Naive B cell (primary cell): ENCODE results near the gene CTSF. TPM values are rescaled to one million over a fixed set of nuclear protein-coding genes. Genes with fewer than 3 reads are reported as not detected.

Source experiments
- ATAC-seq, 2 donors: fragments of 150-1000 bp; cut with Tn5 transposase; 2 replicates each; pipeline ENCODE4 v1.10.0; 2021; ENCODE audit warnings: low read depth in 2 of 2, mild to moderate bottlenecking in 2 of 2, moderate library complexity in 2 of 2
- DNase-seq: peaks from one replicate; pipeline ENCODE4 v3.0.0; 2022
- H3K27ac Mint-ChIP-seq, 6 donors: one replicate each; pipeline ENCODE4 v1.8.0; 2020 to 2022; ENCODE audit warnings: mild to moderate bottlenecking in 6 of 6, mixed read lengths in 6 of 6, moderate library complexity in 5 of 6, inconsistent platforms in 2 of 6
- H3K27me3 Mint-ChIP-seq, 3 donors: one replicate each; pipeline ENCODE4 v1.8.0; 2021 to 2022; ENCODE audit warnings: mixed read lengths in 3 of 3, mild to moderate bottlenecking in 1 of 3
- H3K36me3 Mint-ChIP-seq, 2 donors: one replicate each; pipeline ENCODE4 v1.8.0; 2020 to 2022; ENCODE audit warnings: mixed read lengths in 2 of 2, inconsistent platforms in 1 of 2, mild to moderate bottlenecking in 1 of 2
- H3K4me1 Mint-ChIP-seq, 3 donors: one replicate each; pipeline ENCODE4 v1.8.0; 2020 to 2022; ENCODE audit warnings: mixed read lengths in 3 of 3, inconsistent platforms in 1 of 3, mild to moderate bottlenecking in 1 of 3, moderate library complexity in 1 of 3
- H3K4me3 Mint-ChIP-seq, 8 donors: one replicate each; pipeline ENCODE4 v1.8.0; 2020 to 2022; ENCODE audit warnings: mild to moderate bottlenecking in 8 of 8, mixed read lengths in 8 of 8, moderate library complexity in 8 of 8, inconsistent platforms in 2 of 8
- H3K9me3 Mint-ChIP-seq, 7 donors: one replicate each; pipeline ENCODE4 v1.8.0; 2020 to 2022; ENCODE audit warnings: mixed read lengths in 7 of 7, mild to moderate bottlenecking in 5 of 7, inconsistent platforms in 2 of 7, moderate library complexity in 1 of 7
- polyA plus RNA-seq, 6 donors: library from polyadenylated mRNA; unstranded; fragments of 300-500 nt; fragmentation: Illumina TruSeq; gene quantifications; one replicate each; pipeline ENCODE4 v1.2.3, GENCODE V29; 2021; ENCODE audit warnings: low read depth in 6 of 6

CTSF gene
- polyA plus RNA-seq, 6 donors from 2014 or later, result 5.0 to 14.3 (median 11.4) TPM

- Mint-ChIP-seq H3K4me1 (peaks cover 0 to 12% (median 6%) of the 10 kb centered on the region in 3 donors), H3K36me3 (peaks cover 0 to 13% of the 10 kb centered on the region in 2 donors), H3K4me3 (no peak overlapping the region), H3K27me3 (no peaks in the 10 kb centered on the region), H3K9me3 (no peaks in the 10 kb centered on the region), H3K27ac (peak overlapping the region in 1 of 6 donors; percentile 30)
- no peak for ATAC-seq
- no peak for DNase-seq
These were observed 37.3 kb downstream of the CTSF start for GRCh38 chr11:66530927-66531709.

GRCh38 chr11:66529655-66530054, 38.8 kb downstream of the CTSF start:
- DNase-seq (no peak), ATAC-seq (no peak)
- Mint-ChIP-seq H3K9me3 (no peaks in the 10 kb centered on the region), H3K27ac (no peak overlapping the region), H3K4me1 (peaks cover 0 to 12% (median 6%) of the 10 kb centered on the region in 3 donors), H3K36me3 (peaks cover 0 to 8% of the 10 kb centered on the region in 2 donors), H3K4me3 (no peak overlapping the region), H3K27me3 (no peaks in the 10 kb centered on the region)

DNA sequence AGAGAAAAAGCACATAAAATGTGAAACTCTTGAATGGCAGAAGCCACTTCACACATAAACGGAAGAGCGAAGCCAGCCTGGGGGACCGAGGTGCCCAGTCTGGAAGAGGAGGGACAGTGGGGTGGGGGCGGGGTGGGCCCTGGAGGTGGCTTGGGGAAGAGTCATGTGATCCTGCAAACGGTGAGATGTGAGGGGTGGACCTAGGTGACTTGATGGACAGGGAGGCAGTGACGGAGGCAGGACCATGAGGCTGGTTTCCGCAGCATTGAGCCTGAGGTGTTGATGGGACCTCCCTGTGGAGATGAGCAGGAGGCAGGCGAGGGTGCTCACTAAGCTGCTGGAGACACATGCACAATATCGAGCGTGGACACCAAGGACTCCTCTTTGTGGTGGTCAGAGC, 39.3 kb downstream of the CTSF start:
- H3K27ac Mint-ChIP-seq, result peak overlapping the region in 1 of 6 donors; percentile 57
- no peak for DNase-seq

GRCh38 chr11:66524304-66525040, 43.9 kb downstream of the CTSF start:
- Mint-ChIP-seq H3K4me3 (no peak overlapping the region), H3K36me3 (peaks cover 10 to 22% of the 10 kb centered on the region in 2 donors), H3K4me1 (peaks cover 0 to 4% (median 2%) of the 10 kb centered on the region in 3 donors), H3K27ac (no peak overlapping the region), H3K9me3 (no peaks in the 10 kb centered on the region), H3K27me3 (no peaks in the 10 kb centered on the region)
- ATAC-seq (no peak), DNase-seq (no peak)

More for the DNA sequence above, 39.3 kb downstream of the CTSF start:
- Mint-ChIP-seq H3K36me3 (peaks cover 0 to 8% of the 10 kb centered on the region in 2 donors), H3K4me1 (peaks cover 0 to 12% (median 6%) of the 10 kb centered on the region in 3 donors), H3K27me3 (no peaks in the 10 kb centered on the region), H3K4me3 (no peak overlapping the region), H3K9me3 (no peaks in the 10 kb centered on the region)
- no peak for ATAC-seq

- Mint-ChIP-seq H3K36me3 (peaks cover 13 to 22% of the 10 kb centered on the region in 2 donors), H3K27me3 (no peaks in the 10 kb centered on the region)
These were observed 44.8 kb downstream of the CTSF start for GRCh38 chr11:66523611-66524010.

More at GRCh38 chr11:66523611-66524010, 44.8 kb downstream of the CTSF start:
- DNase-seq, result no peak
- Mint-ChIP-seq H3K27ac (no peak overlapping the region), H3K4me1 (no peaks in the 10 kb centered on the region), H3K9me3 (no peaks in the 10 kb centered on the region), H3K4me3 (no peak overlapping the region)
- no peak for ATAC-seq

Other genes with a start within 250 kb of the CTSF start
- 1 to 10 TPM in 1 of 6 donors, under 1 TPM in 2, not detected in 3; 0.11 to 3.1 (median 0.51) TPM for gene RIN1, start 232.2 kb downstream of the CTSF start, polyA plus RNA-seq
- gene BRMS1, start 223.5 kb downstream of the CTSF start, polyA plus RNA-seq, result 10 to 100 TPM; 56.2 to 81.6 (median 73.0) TPM
- gene B4GAT1, start 221.0 kb downstream of the CTSF start, polyA plus RNA-seq, result 1 to 10 TPM; 2.9 to 7.7 (median 5.2) TPM
- gene SLC29A2, start 196.8 kb downstream of the CTSF start, polyA plus RNA-seq, result 1 to 10 TPM; 1.1 to 3.7 (median 2.4) TPM
- gene NPAS4, start 147.6 kb downstream of the CTSF start, polyA plus RNA-seq, result not detected
- 10 to 100 TPM; 69.1 to 95.1 (median 75.1) TPM for gene MRPL11, start 129.8 kb downstream of the CTSF start, polyA plus RNA-seq
- 1 to 10 TPM; 4.7 to 9.4 (median 5.4) TPM for gene PELI3, start 101.7 kb downstream of the CTSF start, polyA plus RNA-seq
- 10 to 100 TPM; 22.8 to 36.1 (median 23.8) TPM for gene DPP3, start 88.2 kb downstream of the CTSF start, polyA plus RNA-seq
- 10 to 100 TPM in 2 of 6 donors, 1 to 10 TPM in 4; 3.2 to 13.8 (median 9.9) TPM for gene BBS1, start 58.0 kb downstream of the CTSF start, polyA plus RNA-seq
- gene ZDHHC24, start 22.6 kb downstream of the CTSF start, polyA plus RNA-seq, result 10 to 100 TPM; 12.3 to 19.3 (median 17.0) TPM
- not detected for gene ACTN3, start 21.7 kb downstream of the CTSF start, polyA plus RNA-seq
- under 1 TPM in 2 of 6 donors, not detected in 4; 0.13 to 0.30 TPM for gene CCDC87, start 24.5 kb upstream of the CTSF start, polyA plus RNA-seq
- gene CCS, start 24.6 kb upstream of the CTSF start, polyA plus RNA-seq, result 10 to 100 TPM; 51.8 to 87.8 (median 66.4) TPM
- gene RBM14, start 48.0 kb upstream of the CTSF start, polyA plus RNA-seq, result 10 to 100 TPM; 68.0 to 97.2 (median 86.4) TPM
- 100 to 1,000 TPM; 197 to 275 (median 228) TPM for gene RBM4, start 70.1 kb upstream of the CTSF start, polyA plus RNA-seq
- gene RBM4B, start 109.3 kb upstream of the CTSF start, polyA plus RNA-seq, result 10 to 100 TPM; 12.2 to 39.8 (median 24.7) TPM
- gene SPTBN2, start 160.6 kb upstream of the CTSF start, polyA plus RNA-seq, result 1 to 10 TPM in 1 of 6 donors, under 1 TPM in 2, not detected in 3; 0.52 to 1.2 (median 0.60) TPM